ENCODE results near the gene NT5C3A.

Gene NT5C3A

DNA sequence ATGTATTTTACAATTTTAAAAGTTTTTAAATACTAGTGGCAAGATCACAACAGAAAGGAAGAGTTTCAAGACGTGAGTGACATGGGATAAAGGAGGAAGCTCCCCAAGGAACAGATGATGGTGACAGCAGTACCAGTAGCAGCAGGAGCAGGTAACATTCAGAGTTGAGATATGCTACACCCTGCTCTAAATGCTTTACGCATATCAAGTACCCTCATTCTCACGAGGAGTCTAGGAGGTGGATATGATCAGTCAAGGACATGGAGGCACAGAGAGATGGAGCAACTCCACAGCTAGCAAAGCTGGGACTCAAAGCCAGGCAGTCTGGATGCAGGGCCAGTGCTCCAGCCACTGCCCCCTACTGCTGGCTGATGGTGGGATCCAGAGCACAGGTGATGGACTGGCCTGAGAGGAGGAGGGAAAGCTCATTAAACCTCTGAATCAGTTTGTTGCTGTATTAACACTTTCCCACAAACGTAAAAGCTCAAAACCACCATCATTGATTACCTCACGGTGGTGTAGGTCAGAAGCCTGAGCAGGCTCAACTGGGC is 29.1 kb upstream of the NT5C3A start:
- in situ Hi-C loops (cut with MboI; ENCODE audit: low pct_unique_long_range_greater_than_20kb, low sequenced_read_pairs, unreplicated experiment), result no loop called here
- TF ChIP-seq, protein P1, sequence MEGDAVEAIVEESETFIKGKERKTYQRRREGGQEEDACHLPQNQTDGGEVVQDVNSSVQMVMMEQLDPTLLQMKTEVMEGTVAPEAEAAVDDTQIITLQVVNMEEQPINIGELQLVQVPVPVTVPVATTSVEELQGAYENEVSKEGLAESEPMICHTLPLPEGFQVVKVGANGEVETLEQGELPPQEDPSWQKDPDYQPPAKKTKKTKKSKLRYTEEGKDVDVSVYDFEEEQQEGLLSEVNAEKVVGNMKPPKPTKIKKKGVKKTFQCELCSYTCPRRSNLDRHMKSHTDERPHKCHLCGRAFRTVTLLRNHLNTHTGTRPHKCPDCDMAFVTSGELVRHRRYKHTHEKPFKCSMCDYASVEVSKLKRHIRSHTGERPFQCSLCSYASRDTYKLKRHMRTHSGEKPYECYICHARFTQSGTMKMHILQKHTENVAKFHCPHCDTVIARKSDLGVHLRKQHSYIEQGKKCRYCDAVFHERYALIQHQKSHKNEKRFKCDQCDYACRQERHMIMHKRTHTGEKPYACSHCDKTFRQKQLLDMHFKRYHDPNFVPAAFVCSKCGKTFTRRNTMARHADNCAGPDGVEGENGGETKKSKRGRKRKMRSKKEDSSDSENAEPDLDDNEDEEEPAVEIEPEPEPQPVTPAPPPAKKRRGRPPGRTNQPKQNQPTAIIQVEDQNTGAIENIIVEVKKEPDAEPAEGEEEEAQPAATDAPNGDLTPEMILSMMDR (IDR thresholded peaks at IDR 0.05; ENCODE audit: extremely low read depth, insufficient read depth, missing control alignments), result peak; percentile 24
- no peak for DNase-seq (ENCODE audit: low spot score)

DNA sequence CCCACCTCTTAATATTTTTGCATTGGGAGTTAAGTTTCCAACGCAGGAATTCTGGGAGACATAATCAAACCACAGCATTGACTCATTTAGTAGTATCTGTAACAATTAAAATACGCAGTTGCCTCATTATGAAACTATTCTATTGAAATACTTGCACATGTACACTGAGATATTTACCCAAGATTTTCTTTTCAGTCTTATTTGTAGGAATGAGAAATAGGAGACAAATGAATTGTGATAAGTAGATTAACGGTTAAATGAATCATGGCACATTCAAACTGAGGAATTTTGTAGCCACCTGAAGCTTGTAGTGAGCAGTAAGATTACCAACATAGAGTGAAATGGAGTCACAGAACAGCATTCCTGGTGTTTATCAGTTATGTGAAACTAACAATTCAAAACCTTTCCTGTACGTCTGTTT is 28.5 kb upstream of the NT5C3A start:
- in situ Hi-C loops (cut with MboI; ENCODE audit: low pct_unique_long_range_greater_than_20kb, low sequenced_read_pairs, unreplicated experiment), result no loop called here
- TF ChIP-seq, protein P1 (IDR thresholded peaks at IDR 0.05; ENCODE audit: extremely low read depth, insufficient read depth, missing control alignments), result no peak

DNA sequence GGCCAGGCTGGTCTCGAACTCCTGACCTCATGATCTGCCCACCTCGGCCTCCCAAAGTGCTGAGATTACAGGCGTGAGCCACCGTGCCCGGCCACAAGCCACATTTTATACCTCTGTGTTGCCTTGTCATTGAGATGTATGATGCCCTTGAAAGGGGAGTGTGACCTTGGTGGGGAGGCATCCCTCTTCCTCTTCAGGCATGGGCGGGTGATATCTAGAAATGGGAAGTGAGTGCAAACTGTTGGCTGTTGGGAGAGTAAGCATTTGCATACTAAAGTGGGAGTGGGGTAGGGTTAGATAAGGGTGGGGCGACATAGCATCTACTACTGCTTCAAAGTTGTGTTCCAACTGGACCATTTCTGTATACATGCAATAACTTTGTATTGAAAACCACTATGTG is 26.6 kb upstream of the NT5C3A start:
- TF ChIP-seq, protein P1 (IDR thresholded peaks at IDR 0.05; ENCODE audit: extremely low read depth, insufficient read depth, missing control alignments), result no peak
- no peak for DNase-seq (ENCODE audit: low spot score)
- in situ Hi-C loops (cut with MboI; ENCODE audit: low pct_unique_long_range_greater_than_20kb, low sequenced_read_pairs, unreplicated experiment), result no loop called here

More for the DNA sequence above, 28.5 kb upstream of the NT5C3A start:
- no peak for DNase-seq (ENCODE audit: low spot score)

DNA sequence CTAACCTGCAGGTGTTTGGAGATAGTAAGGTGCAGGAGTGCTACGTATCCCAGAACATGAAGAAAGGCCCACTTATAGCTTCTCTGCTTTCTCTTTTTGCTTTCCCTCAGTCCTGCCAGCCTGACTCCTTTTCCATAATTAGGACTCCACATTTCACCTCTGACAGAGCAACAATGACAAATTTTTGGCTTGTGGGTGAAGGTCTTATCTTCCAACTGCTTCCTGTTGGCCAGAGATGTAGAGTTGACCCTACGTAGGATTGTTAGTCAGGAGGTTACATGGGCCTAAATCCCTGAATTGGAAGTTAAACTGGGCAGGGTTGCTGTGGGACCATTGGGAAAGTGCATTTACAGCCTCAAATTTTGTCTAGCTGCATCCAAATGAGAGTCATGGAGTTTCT is 25.3 kb upstream of the NT5C3A start:
- DNase-seq (ENCODE audit: low spot score), result no peak
- TF ChIP-seq, protein P1 (IDR thresholded peaks at IDR 0.05; ENCODE audit: extremely low read depth, insufficient read depth, missing control alignments), result no peak
- in situ Hi-C loops (cut with MboI; ENCODE audit: low pct_unique_long_range_greater_than_20kb, low sequenced_read_pairs, unreplicated experiment), result no loop called here

DNA sequence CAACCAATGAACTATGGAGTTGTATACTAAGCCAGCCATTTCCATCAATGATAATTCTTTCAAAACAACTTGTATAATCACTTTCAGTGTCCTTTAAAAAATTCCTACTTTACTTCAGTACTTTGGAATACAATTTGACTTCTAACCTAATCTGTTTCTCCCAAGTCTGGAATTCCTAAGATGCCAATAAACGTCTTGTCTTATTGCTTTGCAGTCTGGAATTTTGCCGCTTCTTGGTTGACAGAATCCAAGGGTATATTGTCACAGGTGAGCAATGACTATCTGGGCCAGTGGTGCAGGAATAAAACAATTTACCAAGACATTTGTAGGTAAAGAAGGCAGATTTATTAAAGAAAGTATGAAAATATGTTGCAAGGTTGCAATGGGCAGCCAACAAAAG is 24.8 kb upstream of the NT5C3A start:
- DNase-seq (ENCODE audit: low spot score), result no peak
- TF ChIP-seq, protein P1 (IDR thresholded peaks at IDR 0.05; ENCODE audit: extremely low read depth, insufficient read depth, missing control alignments), result no peak
- in situ Hi-C loops (cut with MboI; ENCODE audit: low pct_unique_long_range_greater_than_20kb, low sequenced_read_pairs, unreplicated experiment), result no loop called here

DNA sequence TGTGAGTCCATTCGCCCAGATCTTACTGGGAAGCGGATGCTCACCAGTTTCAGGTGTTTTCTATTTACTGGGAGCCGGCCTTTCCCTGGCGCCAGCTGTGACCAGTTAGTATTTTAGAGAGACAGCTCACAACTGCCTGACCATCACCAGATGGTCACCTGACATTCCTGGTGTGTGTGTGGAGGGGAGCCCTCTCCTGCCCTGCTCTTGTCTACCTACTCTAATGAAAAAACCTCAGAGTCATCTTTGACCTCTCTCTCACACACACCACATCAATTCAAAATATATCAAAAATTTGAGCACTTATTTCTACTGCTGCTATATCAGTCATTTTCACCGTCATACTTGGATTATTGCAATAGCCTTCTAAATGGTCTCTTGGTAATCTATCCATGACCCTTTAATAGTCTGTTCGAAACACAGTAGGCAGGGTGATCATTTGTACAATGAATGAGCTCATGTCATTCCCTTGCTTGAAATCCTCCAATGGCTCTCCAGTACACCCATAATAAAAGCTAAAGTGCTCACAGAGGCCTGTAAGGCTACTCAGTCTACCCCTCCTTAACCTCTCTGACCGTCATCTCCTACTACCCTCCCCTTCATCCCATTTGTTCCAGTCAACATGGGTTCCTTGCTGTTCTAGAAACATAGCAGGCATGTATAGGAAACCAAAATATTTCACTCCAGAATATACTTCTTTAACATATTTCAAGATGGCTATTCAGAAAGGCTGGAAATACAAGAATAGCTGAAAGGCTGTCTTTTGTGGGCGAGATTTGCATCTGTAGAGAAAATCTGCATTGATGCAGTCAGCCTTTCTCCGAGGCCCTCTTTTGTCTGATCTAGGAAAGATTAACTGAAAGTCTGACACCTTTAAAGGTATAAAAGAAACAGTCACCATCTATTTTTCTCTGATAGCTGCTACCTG is 17.5 kb upstream of the NT5C3A start:
- in situ Hi-C loops (cut with MboI; ENCODE audit: low pct_unique_long_range_greater_than_20kb, low sequenced_read_pairs, unreplicated experiment), result no loop called here
- DNase-seq (ENCODE audit: low spot score), result no peak
- TF ChIP-seq, protein P1 (IDR thresholded peaks at IDR 0.05; ENCODE audit: extremely low read depth, insufficient read depth, missing control alignments), result no peak
